Testis (tissue), 3 donors: Measurements from ENCODE around the gene PTPN3. TPM values are rescaled to one million over a fixed set of nuclear protein-coding genes. Genes with fewer than 3 reads are reported as not detected.

Source experiments
- DNase-seq: peaks from one replicate; pipeline ENCODE4 v3.0.0-alpha.2; 2019
- H3K27ac ChIP-seq, 2 donors: fragments of 200-600 bp; sonication (generic); one replicate each; pipeline ENCODE4 v1.5.1; 2019
- H3K27me3 ChIP-seq: fragments of 200-600 bp; sonication (generic); one replicate; pipeline ENCODE4 v1.5.1; 2019
- H3K36me3 ChIP-seq: fragments of 200-600 bp; sonication (generic); one replicate; pipeline ENCODE4 v1.5.1; 2017; ENCODE audit warnings: low read depth; ENCODE audit errors: missing control alignments
- H3K4me1 ChIP-seq: fragments of 200-600 bp; sonication (generic); one replicate; pipeline ENCODE4 v1.5.1; 2019
- H3K4me3 ChIP-seq, 2 donors: fragments of 200-600 bp; sonication (generic); one replicate each; pipeline ENCODE4 v1.5.1; 2017 to 2019
- H3K9me3 ChIP-seq: fragments of 200-600 bp; sonication (generic); one replicate; pipeline ENCODE4 v1.5.1; 2017
- CTCF ChIP-seq, 3 experiments: fragments of 450-650 bp in 2 of 3; fragments of 200-600 bp in 1 of 3; sonication (generic) in 1 of 3; IDR thresholded peaks; one replicate each; pipeline ENCODE4 v1.5.1; 2016 to 2019; ENCODE audit warnings: antibody characterized with exemption in 3 of 3, mild to moderate bottlenecking in 2 of 3, moderate library complexity in 1 of 3
- POLR2A ChIP-seq: fragments of 450-650 bp; IDR thresholded peaks from one replicate; pipeline ENCODE4 v1.6.1; 2017; ENCODE audit warnings: antibody characterized with exemption, mild to moderate bottlenecking, moderate library complexity
- WGBS, 2 donors: methylation state at CpG; one replicate each; pipeline ENCODE4 v1.1.5; 2018; 5-methylcytosine and 5-hydroxymethylcytosine counted together
- intact Hi-C: fragments of 100-400 bp; cut with DNase I; formaldehyde crosslinking; loops from one replicate; pipeline ENCODE4 v1.15.1; 2023; ENCODE audit warnings: low total_unique reads
- polyA plus RNA-seq: library from polyadenylated mRNA; stranded (reverse); fragments of 350-450 nt; fragmentation: Illumina TruSeq; extraction: RNeasy Lipid Tissue Mini Kit (QIAGEN cat#74804); gene quantifications from one replicate; pipeline ENCODE4 v1.2.3, GENCODE V29; 2014; ENCODE audit warnings: low read depth, low replicate concordance; ENCODE audit not compliant: insufficient read depth
- total RNA-seq, 2 donors: library from RNA; depleted of rRNA; stranded (reverse); fragments of >200 nt; gene quantifications; one replicate each; pipeline ENCODE4 v1.2.3, GENCODE V29; 2016

PTPN3 gene
- total and polyA plus RNA-seq, 3 donors from 2014 or later: 6.6 to 8.1 (median 7.0) TPM

DNA sequence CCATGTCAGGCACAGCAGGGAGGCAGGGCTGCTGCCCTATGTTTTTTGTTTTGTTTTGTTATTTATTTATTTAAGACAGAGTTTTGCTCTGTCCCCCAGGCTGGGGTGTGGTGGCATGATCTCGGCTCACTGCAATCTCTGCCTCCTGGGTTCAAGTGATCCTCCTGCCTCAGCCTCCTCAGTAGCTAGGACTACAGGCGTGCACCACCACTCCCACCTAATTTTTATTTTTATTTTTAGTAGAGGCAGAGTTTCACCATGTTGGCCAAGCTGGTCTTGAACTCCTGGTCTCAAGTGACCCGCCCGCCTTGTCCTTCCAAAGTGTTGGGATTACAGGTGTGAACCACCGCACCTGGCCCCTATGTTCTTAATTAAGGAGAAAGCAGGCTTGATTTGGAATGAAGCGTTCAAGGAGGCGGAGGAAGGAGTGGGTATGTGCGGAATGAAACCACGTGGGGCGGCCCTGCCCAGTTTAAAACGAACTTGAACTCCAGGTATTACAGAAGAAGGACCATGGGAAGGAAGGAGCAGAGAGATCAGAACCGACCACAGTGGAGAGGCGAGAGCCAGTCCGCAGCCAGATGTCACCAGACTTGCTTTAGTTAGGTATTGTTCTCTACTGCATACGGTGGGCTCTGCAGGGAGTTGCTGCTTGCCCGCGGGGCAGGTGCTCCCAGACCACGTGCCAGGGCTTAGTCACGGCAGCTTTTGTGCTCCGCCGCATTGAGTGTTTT, 142.4 kb downstream of the PTPN3 start:
- intact Hi-C loops: no loop called here
- TF ChIP-seq POLR2A (no peak), CTCF (IDR thresholded peaks at IDR 0.05) (no peak)
- Histone ChIP-seq H3K27ac (no peak overlapping the region), H3K36me3 (no peaks in the 10 kb centered on the region), H3K27me3 (no peaks in the 10 kb centered on the region), H3K4me1 (no peaks in the 10 kb centered on the region), H3K4me3 (no peak overlapping the region), H3K9me3 (no peaks in the 10 kb centered on the region)
- WGBS, 2 donors: 81 to 83% methylated on average over 21 of the region's 21 CpGs
- no peak for DNase-seq

DNA sequence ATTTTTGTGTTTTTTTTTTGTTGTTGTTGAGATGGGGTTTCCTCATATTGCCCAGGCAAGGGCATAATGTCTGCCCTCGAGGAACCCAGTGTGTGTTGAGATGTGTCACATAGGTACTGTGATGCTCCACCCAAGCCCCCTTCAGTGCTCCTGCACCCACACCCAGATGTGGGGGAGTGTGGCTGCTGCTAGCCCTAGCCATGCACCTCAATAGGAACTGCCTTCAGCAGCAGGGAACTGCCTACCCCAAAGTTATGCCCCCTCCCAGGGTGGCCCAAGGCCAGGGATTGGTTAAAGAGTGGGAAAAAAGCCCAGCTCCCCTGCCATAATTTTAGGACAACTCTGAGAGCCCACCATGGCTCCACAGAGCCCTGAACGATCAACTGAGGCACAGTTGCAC, 143.9 kb downstream of the PTPN3 start:
- intact Hi-C loops: no loop called here
- no peak for TF ChIP-seq CTCF (IDR thresholded peaks at IDR 0.05)
- TF ChIP-seq POLR2A: no peak
- H3K4me3 ChIP-seq: no peak overlapping the region
- no peaks in the 10 kb centered on the region for H3K27me3 ChIP-seq
- H3K27ac ChIP-seq: no peak overlapping the region
- H3K9me3 ChIP-seq: no peaks in the 10 kb centered on the region
- 82 to 83% methylated on average over 2 of the region's 2 CpGs for WGBS, 2 donors
- DNase-seq: no peak
- H3K36me3 ChIP-seq: no peaks in the 10 kb centered on the region
- H3K4me1 ChIP-seq: no peaks in the 10 kb centered on the region

DNA sequence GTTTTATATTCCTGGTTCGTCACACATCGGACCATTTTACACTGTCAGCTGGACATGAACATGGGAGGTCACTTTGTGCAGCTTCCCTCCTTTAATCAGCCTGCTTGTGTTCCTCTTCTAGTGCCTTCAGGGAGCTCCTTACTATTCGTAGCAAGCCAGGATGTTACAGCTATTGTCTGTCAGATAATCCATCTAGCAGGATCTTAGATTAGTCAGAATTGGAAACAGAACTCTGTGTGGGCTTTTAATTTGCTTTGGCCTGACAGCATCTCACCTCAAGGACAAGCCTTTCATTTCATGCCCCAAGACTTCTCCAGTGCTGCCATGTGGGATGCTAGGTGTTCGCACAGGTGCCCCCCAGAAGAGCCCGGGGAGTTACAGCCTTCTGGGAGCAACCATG, 147.1 kb downstream of the PTPN3 start:
- 75 to 77% methylated on average over 5 of the region's 5 CpGs for WGBS, 2 donors
- intact Hi-C loops: no loop called here
- no peak overlapping the region for H3K4me3 ChIP-seq

DNA sequence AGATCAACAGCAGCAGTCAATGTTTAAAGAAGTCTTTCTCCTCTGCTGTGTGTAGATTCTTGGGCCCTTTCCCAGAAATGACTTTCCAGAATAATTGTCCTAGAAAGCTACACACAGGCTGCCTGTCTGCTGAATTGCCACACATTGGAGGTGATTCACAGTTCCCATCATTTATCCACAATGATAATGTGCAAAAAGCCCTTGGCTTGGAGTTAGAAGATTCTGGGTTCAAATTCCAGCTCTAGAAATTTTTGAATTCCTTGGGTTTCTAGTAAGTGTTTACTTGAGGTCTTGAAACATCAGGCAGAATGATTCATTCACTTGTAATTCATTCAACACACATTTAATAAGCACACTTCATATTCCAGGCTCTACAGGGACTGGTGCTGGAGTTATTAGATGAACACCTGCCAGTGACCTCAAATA, 148.7 kb downstream of the PTPN3 start:
- DNase-seq: no peak

More for the DNA sequence above, 147.1 kb downstream of the PTPN3 start:
- no peak for DNase-seq
- Histone ChIP-seq H3K27ac (no peak overlapping the region), H3K9me3 (no peaks in the 10 kb centered on the region), H3K36me3 (no peaks in the 10 kb centered on the region), H3K27me3 (no peaks in the 10 kb centered on the region), H3K4me1 (no peaks in the 10 kb centered on the region)
- TF ChIP-seq CTCF (IDR thresholded peaks at IDR 0.05) (no peak), POLR2A (no peak)

More for the DNA sequence above, 148.7 kb downstream of the PTPN3 start:
- Histone ChIP-seq H3K9me3 (no peaks in the 10 kb centered on the region), H3K27ac (no peak overlapping the region), H3K36me3 (no peaks in the 10 kb centered on the region), H3K4me1 (no peaks in the 10 kb centered on the region), H3K27me3 (no peaks in the 10 kb centered on the region), H3K4me3 (no peak overlapping the region)
- intact Hi-C loops: no loop called here
- no peak for TF ChIP-seq POLR2A
- TF ChIP-seq CTCF (IDR thresholded peaks at IDR 0.05): no peak
